Heart right ventricle (tissue), 16 donors: ENCODE data around the gene TMEM203. TPM values are rescaled to one million over a fixed set of nuclear protein-coding genes. Genes with fewer than 3 reads are reported as not detected.

ENCODE experiments used
- ATAC-seq, 8 donors: fragments of 200-7000 bp; cut with Tn5 transposase; one replicate each; pipeline ENCODE4 v1.9.1; 2020; ENCODE audit warnings: mild to moderate bottlenecking in 8 of 8, moderate library complexity in 8 of 8, moderate number of reproducible peaks in 1 of 8
- DNase-seq, 2 donors: peaks; one replicate each; pipeline ENCODE4 v3.0.0-alpha.2; 2020
- H3K27ac ChIP-seq, 10 donors: fragments of 200-600 bp; sonication (generic) in 2 of 10; one replicate each; pipeline versions ENCODE4 v1.5.0 to v1.8.0; 2020 to 2022; ENCODE audit warnings: mild to moderate bottlenecking in 3 of 10
- H3K27me3 ChIP-seq, 7 donors: fragments of 200-600 bp; one replicate each; pipeline ENCODE4 v1.8.0; 2021 to 2022; ENCODE audit warnings: mild to moderate bottlenecking in 2 of 7
- H3K36me3 ChIP-seq, 9 donors: fragments of 200-600 bp; sonication (generic) in 1 of 9; one replicate each; pipeline versions ENCODE4 v1.5.0 to v1.8.0; 2020 to 2022; ENCODE audit warnings: mild to moderate bottlenecking in 2 of 9
- H3K4me1 ChIP-seq, 9 donors: fragments of 200-600 bp; sonication (generic) in 1 of 9; one replicate each; pipeline versions ENCODE4 v1.5.0 to v1.8.0; 2020 to 2022; ENCODE audit warnings: mild to moderate bottlenecking in 4 of 9
- H3K4me3 ChIP-seq, 10 donors: fragments of 200-600 bp; sonication (generic) in 2 of 10; one replicate each; pipeline versions ENCODE4 v1.5.0 to v1.8.0; 2020 to 2022; ENCODE audit warnings: mild to moderate bottlenecking in 7 of 10, moderate library complexity in 2 of 10
- H3K9me3 ChIP-seq, 11 donors: fragments of 200-600 bp in 10 of 11; sonication (generic) in 2 of 11; one replicate each; pipeline versions ENCODE4 v1.5.0 to v1.8.0; 2013 to 2022; ENCODE audit warnings: mild to moderate bottlenecking in 2 of 11, control low read depth in 1 of 11, moderate library complexity in 1 of 11
- CTCF ChIP-seq, 9 donors: fragments of 200-600 bp; sonication (generic) in 2 of 9; IDR thresholded peaks; one replicate each; pipeline versions ENCODE4 v1.5.0 to v1.8.0; 2021 to 2022; ENCODE audit warnings: antibody characterized with exemption in 9 of 9, mild to moderate bottlenecking in 5 of 9, moderate library complexity in 1 of 9
- WGBS, 2 donors: extraction: QIAGEN DNeasy Blood & Tissue Kit; methylation state at CpG; one replicate each; pipeline ENCODE4 v1.1.7; 2013; ENCODE audit warnings: inconsistent platforms in 1 of 2; 5-methylcytosine and 5-hydroxymethylcytosine counted together
- intact Hi-C, 10 donors: fragments of 100-400 bp; cut with DNase I; formaldehyde crosslinking; loops; one replicate each; pipeline versions ENCODE4 v1.11.1 to v1.14.2; 2022
- polyA plus RNA-seq, 2 donors: library from polyadenylated mRNA; stranded (reverse); fragments of 200-250 nt; gene quantifications; one replicate each; pipeline ENCODE4 v1.2.3, GENCODE V29; 2013
- total RNA-seq, 10 donors: library from RNA; stranded (reverse); fragmentation: NEBNext Ultra II Directional in 3 of 10; extraction: Animal tissue kit (Norgen Biotek cat#: 25700) in 3 of 10; gene quantifications; one replicate each; pipeline versions ENCODE4 v1.2.1 to v1.2.4, GENCODE V29; 2021 to 2023
- donor health status: Arrhythmogenic right ventricular cardiomyopathy.
- donor health status: ischemic (EF 13 %, LVEDD 7.1; RV severe dilation, severe dysfunction).
- donor health status: healthy with polysubstance abuse.
- donor health status: DM: no; HTN: yes; CAD: no.
- donor health status: DM: no; HTN: no; CAD: no.
- donor health status: ischemic (EF 25% LVEDD 6.9; RV normal size, moderate dysfunction).
- donor health status: ischemic (EF 25% LVEDD 5.7; RV mildly dilated, moderate dysfunction).
- donor health status: healthy.
- donor health status: DM: yes; HTN: yes; CAD: no.
- donor health status: Ischemic cardiomyopathy.
- donor health status: ischemic (EF 35%, LVEDD 5.7; RV mildly dilated, moderate dysfunction).
- donor health status: nonischemic (EF 11% LVEDD 7.7; RV severe dilation, severe dysfunction).
- donor health status: DM: yes; HTN: yes; CAD: no.
- donor health status: PGD.
- donor health status: ischemic (EF 29% LVEDD 5.4; RV normal size, mild dysfunction).
- donor health status: nonischemic (EF 23%, LVEDD 6.1; RV moderate dilation, normal function).

Gene TMEM203
- total and polyA plus RNA-seq, 12 donors, result 36.4 to 51.2 (median 41.7) TPM

GRCh38 chr9:137187386-137187785, 18.1 kb downstream of the TMEM203 start:
- DNase-seq, result no peak
- Histone ChIP-seq H3K4me3 (peak overlapping the region; percentile 75 to 99 (median 98)), H3K27ac (no peak overlapping the region), H3K4me1 (peaks cover 28 to 60% (median 45%) of the 10 kb centered on the region in 9 donors), H3K9me3 (no peaks in the 10 kb centered on the region), H3K27me3 (no peaks in the 10 kb centered on the region), H3K36me3 (peaks cover 0 to 72% (median 39%) of the 10 kb centered on the region in 9 donors)
- ATAC-seq, result no peak
- TF ChIP-seq CTCF (IDR thresholded peaks at IDR 0.05), result no peak
- 84% methylated on average over 15 of the region's 15 CpGs for WGBS, 2 donors
- intact Hi-C loops, result loop anchor here in 5 of 10 donors (5.0 to 10.0 kb wide), 3 partner anchors 35 to 53 kb away; partner anchors contain the start of genes GRIN1 (in 2 of the 5), RNF208 (in 2 of the 5), CYSRT1 (in 1 of the 5) and RNF224 (in 1 of the 5)

DNA sequence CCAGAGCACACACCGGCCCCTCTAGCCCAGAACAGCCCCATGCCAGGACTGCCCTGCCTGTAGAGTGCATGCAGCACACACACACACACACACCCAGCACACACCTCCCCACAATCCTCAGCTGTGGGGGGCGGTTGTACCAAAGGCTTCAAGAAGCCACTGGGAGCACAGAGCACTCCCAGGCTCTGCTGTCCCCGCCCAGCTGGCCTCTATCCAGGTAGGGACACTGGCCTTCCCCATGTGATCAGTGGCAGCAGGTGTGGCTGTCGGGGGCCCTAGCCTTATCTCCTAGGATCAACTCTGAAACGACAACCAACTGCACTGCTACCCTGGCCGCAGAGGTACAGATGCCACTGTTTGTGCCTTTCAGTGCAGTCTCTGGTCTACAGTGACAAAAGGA, 19.1 kb downstream of the TMEM203 start:
- H3K4me1 ChIP-seq, result peaks cover 28 to 54% (median 44%) of the 10 kb centered on the region in 9 donors
- no peaks in the 10 kb centered on the region for H3K9me3 ChIP-seq
- ATAC-seq, result no peak
- TF ChIP-seq CTCF (IDR thresholded peaks at IDR 0.05), result no peak
- H3K36me3 ChIP-seq, result peaks cover 0 to 73% (median 43%) of the 10 kb centered on the region in 9 donors
- 72 to 80% methylated on average over 6 of the region's 6 CpGs for WGBS, 2 donors
- H3K4me3 ChIP-seq, result peak overlapping the region in 2 of 10 donors; percentile 98
- no peak overlapping the region for H3K27ac ChIP-seq
- H3K27me3 ChIP-seq, result no peaks in the 10 kb centered on the region
- intact Hi-C loops, result loop anchor here in 5 of 10 donors (5.0 to 10.0 kb wide), 3 partner anchors 36 to 52 kb away; partner anchors contain the start of genes GRIN1 (in 2 of the 5), RNF208 (in 2 of the 5), CYSRT1 (in 1 of the 5) and RNF224 (in 1 of the 5)
- no peak for DNase-seq

DNA sequence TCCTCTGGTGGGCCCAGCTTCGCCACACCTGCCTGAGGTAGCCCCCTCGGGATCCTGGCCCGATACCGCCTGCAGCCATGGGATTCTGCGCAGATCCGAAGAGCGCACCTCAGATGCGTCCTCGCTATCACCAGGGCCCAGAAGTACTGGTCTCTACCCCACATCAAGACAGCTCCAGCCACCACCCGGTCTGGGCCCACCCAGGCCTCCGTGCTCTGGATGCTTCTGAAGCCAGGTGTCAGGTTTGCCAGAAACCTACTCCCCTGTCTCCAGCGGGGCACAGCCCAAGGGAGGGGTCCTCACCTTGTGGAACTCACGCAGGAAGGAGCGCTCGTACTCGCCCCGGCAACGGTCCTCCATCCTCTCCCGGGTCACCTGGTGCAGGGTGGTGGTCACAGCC, 19.5 kb downstream of the TMEM203 start:
- Histone ChIP-seq H3K9me3 (no peaks in the 10 kb centered on the region), H3K27me3 (no peaks in the 10 kb centered on the region), H3K36me3 (peaks cover 0 to 73% (median 44%) of the 10 kb centered on the region in 9 donors), H3K4me3 (no peak overlapping the region), H3K27ac (no peak overlapping the region), H3K4me1 (peaks cover 27 to 50% (median 42%) of the 10 kb centered on the region in 9 donors)
- intact Hi-C loops, result loop anchor here in 5 of 10 donors (5.0 to 10.0 kb wide), 3 partner anchors 36 to 51 kb away; partner anchors contain the start of genes GRIN1 (in 2 of the 5), RNF208 (in 2 of the 5), CYSRT1 (in 1 of the 5) and RNF224 (in 1 of the 5)
- DNase-seq, result no peak
- 93 to 95% methylated on average over 19 of the region's 19 CpGs for WGBS, 2 donors
- ATAC-seq, result no peak
- TF ChIP-seq CTCF (IDR thresholded peaks at IDR 0.05), result no peak

GRCh38 chr9:137184881-137185660, 20.4 kb downstream of the TMEM203 start:
- 92 to 94% methylated on average over 48 of the region's 48 CpGs for WGBS, 2 donors
- Histone ChIP-seq H3K36me3 (peaks cover 4 to 73% (median 44%) of the 10 kb centered on the region in 9 donors), H3K27me3 (no peaks in the 10 kb centered on the region), H3K9me3 (no peaks in the 10 kb centered on the region), H3K4me1 (peaks cover 22 to 41% (median 34%) of the 10 kb centered on the region in 9 donors), H3K27ac (no peak overlapping the region), H3K4me3 (no peak overlapping the region)
- DNase-seq (no peak), ATAC-seq (no peak)
- TF ChIP-seq CTCF (IDR thresholded peaks at IDR 0.05), result no peak
- intact Hi-C loops, result loop anchor here in 5 of 10 donors (5.0 to 10.0 kb wide), 3 partner anchors 37 to 50 kb away; partner anchors contain the start of genes GRIN1 (in 2 of the 5), RNF208 (in 2 of the 5), CYSRT1 (in 1 of the 5) and RNF224 (in 1 of the 5)
